Ovary (tissue), 9 donors: ENCODE results near the gene TGM2. TPM values are rescaled to one million over a fixed set of nuclear protein-coding genes. Genes with fewer than 3 reads are reported as not detected.

Experiments
- DNase-seq, 5 donors: peaks; one replicate each; pipeline ENCODE4 v3.0.0-alpha.2; 2019 to 2020
- H3K27ac ChIP-seq, 2 donors: fragments of 200-600 bp; one replicate each; pipeline versions ENCODE4 v1.5.1 to v1.8.0; 2019 to 2022
- H3K27me3 ChIP-seq: fragments of 200-600 bp; one replicate; pipeline ENCODE4 v1.8.0; 2022
- H3K36me3 ChIP-seq: fragments of 200-600 bp; sonication (generic); one replicate; pipeline ENCODE4 v1.5.1; 2019
- H3K4me1 ChIP-seq: one replicate; pipeline ENCODE4 v1.8.1; 2013; ENCODE audit warnings: mild to moderate bottlenecking, moderate library complexity; ENCODE audit not compliant: insufficient read depth
- H3K4me3 ChIP-seq: fragments of 200-600 bp; sonication (generic); one replicate; pipeline ENCODE4 v1.5.1; 2017
- H3K9me3 ChIP-seq, 2 donors: fragments of 200-600 bp in 1 of 2; sonication (generic) in 1 of 2; one replicate each; pipeline versions ENCODE4 v1.5.1 to v1.8.1; 2013 to 2019; ENCODE audit warnings: mild to moderate bottlenecking in 1 of 2, moderate library complexity in 1 of 2
- EP300 ChIP-seq: sonication (generic); formaldehyde crosslinking; IDR thresholded peaks from one replicate; pipeline ENCODE4 v1.6.1; 2017; ENCODE audit warnings: antibody characterized with exemption
- POLR2A ChIP-seq: fragments of 450-650 bp; IDR thresholded peaks from one replicate; pipeline ENCODE4 v1.6.1; 2017; ENCODE audit warnings: antibody characterized with exemption, mild to moderate bottlenecking, moderate library complexity
- WGBS, 3 donors: extraction: QIAGEN DNeasy Blood & Tissue Kit in 1 of 3; methylation state at CpG; one replicate each; pipeline versions ENCODE4 v1.1.5 to v1.1.7; 2013 to 2017; 5-methylcytosine and 5-hydroxymethylcytosine counted together
- intact Hi-C, 4 donors: fragments of 100-400 bp; cut with DNase I; formaldehyde crosslinking; loops; one replicate each; pipeline versions ENCODE4 v1.11.0 to v1.15.1; 2022 to 2023
- polyA plus RNA-seq, 2 donors: library from polyadenylated mRNA; stranded (reverse); fragments of 200-250 nt in 1 of 2; fragments of 350-450 nt in 1 of 2; fragmentation: Illumina TruSeq in 1 of 2; extraction: RNeasy Lipid Tissue Mini Kit (QIAGEN cat#74804) in 1 of 2; gene quantifications; one replicate each; pipeline ENCODE4 v1.2.3, GENCODE V29; 2013 to 2014
- small RNA-seq: library from RNA; depleted of rRNA; stranded (forward); fragments of <200 nt; gene quantifications from one replicate; pipeline ENCODE3, GENCODE V24; 2016
- total RNA-seq, 7 donors: library from RNA; depleted of rRNA in 2 of 7; stranded (reverse); fragments of >200 nt in 2 of 7; fragmentation: NEBNext Ultra II Directional in 3 of 7; extraction: Animal tissue kit (Norgen Biotek cat#: 25700) in 3 of 7; gene quantifications; one replicate each; pipeline versions ENCODE4 v1.1.0 to v1.2.4, GENCODE V29; 2016 to 2023
- TF ChIP-seq, protein P1 (sequence below), 3 donors: fragments of 450-650 bp in 2 of 3; fragments of 200-600 bp in 1 of 3; IDR thresholded peaks; one replicate each; pipeline versions ENCODE4 v1.5.1 to v1.8.0; 2016 to 2022; ENCODE audit warnings: antibody characterized with exemption in 3 of 3, mild to moderate bottlenecking in 1 of 3
- donor health status: DM: no; HTN: no; CAD: no; lungs with moderate emphysema.
- donor health status: DM: no; HTN: no; CAD: no.
- donor health status: Bipolar disorder and iron deficiency.
- donor health status: DM: yes; HTN: yes; CAD: no.
- donor health status: DM: no; HTN: no; CAD: no.
- donor health status: DM: yes; HTN: yes; CAD: no.

Gene TGM2
- total and polyA plus RNA-seq, 9 donors = 15.0 to 320 (median 52.8) TPM

DNA sequence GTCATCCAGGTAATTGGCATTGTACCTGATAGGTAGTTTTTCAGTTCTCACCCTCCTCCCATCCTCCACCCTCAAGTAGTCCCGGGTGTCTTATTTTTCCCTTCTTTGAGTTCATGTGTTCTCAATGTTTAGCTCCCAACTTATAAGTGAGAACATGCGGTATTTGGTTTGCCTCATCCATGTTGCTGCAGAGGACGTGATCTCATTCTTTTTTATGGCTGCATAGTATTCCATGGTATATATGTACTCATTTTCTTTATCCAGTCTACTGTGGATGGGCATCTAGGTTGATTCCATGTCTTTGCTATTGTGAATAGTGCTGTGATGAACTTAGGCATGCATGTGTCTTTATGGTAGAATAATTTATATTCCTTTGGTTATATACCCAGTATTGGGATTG is 85.7 kb downstream of the TGM2 start:
- intact Hi-C loops = loop anchor here in 1 of 4 donors (10.0 kb wide), 1 partner anchor 75 kb away; no protein-coding TSS in a partner anchor
- Histone ChIP-seq H3K9me3 (no peaks in the 10 kb centered on the region), H3K4me1 (peaks cover 16% of the 10 kb centered on the region), H3K27ac (no peak overlapping the region), H3K27me3 (no peaks in the 10 kb centered on the region), H3K4me3 (no peak overlapping the region), H3K36me3 (no peaks in the 10 kb centered on the region)
- DNase-seq = no peak
- 98 to 100% (median 99%) methylated on average over 3 of the region's 3 CpGs for WGBS, 3 donors
- TF ChIP-seq POLR2A (no peak), EP300 (no peak)
- TF ChIP-seq, protein P1, sequence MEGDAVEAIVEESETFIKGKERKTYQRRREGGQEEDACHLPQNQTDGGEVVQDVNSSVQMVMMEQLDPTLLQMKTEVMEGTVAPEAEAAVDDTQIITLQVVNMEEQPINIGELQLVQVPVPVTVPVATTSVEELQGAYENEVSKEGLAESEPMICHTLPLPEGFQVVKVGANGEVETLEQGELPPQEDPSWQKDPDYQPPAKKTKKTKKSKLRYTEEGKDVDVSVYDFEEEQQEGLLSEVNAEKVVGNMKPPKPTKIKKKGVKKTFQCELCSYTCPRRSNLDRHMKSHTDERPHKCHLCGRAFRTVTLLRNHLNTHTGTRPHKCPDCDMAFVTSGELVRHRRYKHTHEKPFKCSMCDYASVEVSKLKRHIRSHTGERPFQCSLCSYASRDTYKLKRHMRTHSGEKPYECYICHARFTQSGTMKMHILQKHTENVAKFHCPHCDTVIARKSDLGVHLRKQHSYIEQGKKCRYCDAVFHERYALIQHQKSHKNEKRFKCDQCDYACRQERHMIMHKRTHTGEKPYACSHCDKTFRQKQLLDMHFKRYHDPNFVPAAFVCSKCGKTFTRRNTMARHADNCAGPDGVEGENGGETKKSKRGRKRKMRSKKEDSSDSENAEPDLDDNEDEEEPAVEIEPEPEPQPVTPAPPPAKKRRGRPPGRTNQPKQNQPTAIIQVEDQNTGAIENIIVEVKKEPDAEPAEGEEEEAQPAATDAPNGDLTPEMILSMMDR (IDR thresholded peaks at IDR 0.05) = no peak

DNA sequence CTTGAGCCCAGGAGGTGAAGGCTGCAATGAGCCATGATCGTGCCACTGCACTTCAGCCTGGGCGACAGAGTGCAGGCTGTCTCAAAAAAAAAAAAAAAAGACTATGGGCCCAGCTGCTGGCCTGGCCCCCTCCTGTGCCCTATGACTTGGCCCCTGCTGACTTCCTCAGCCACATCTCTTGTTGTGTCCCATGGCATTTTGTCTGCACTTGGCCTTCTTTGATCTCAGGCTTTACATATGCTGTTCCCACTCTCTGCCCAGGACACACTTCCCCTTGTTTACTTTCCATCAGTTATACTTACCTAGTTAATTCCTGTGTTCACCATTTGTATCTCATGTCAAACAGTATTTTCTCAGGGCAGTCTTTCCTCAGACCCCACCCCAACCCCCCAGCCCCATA is 87.0 kb downstream of the TGM2 start:
- H3K9me3 ChIP-seq = no peaks in the 10 kb centered on the region
- no peaks in the 10 kb centered on the region for H3K36me3 ChIP-seq
- no peak for DNase-seq
- intact Hi-C loops = loop anchor here in 1 of 4 donors (10.0 kb wide), 1 partner anchor 77 kb away; no protein-coding TSS in a partner anchor
- no peak overlapping the region for H3K4me3 ChIP-seq
- H3K4me1 ChIP-seq = peaks cover 14% of the 10 kb centered on the region
- H3K27me3 ChIP-seq = no peaks in the 10 kb centered on the region
- TF ChIP-seq, protein P1 (IDR thresholded peaks at IDR 0.05) = no peak
- TF ChIP-seq POLR2A (no peak), EP300 (no peak)
- 89 to 98% (median 93%) methylated on average over 2 of the region's 2 CpGs for WGBS, 3 donors
- no peak overlapping the region for H3K27ac ChIP-seq

Small RNA genes lying within 50 kb of the gene (small RNA-seq; reads per million reads assigned to genes)
- not detected for gene RN7SL237P

Other genes with a start within 250 kb of the TGM2 start
- 10 to 100 TPM; 10.7 to 19.7 (median 16.3) TPM for gene TTI1, start 131.8 kb downstream of the TGM2 start, total RNA-seq
- gene TTI1, start 131.8 kb downstream of the TGM2 start, polyA plus RNA-seq = 10 to 100 TPM in 1 of 2 donors, 1 to 10 TPM in 1; 9.3 to 18.8 TPM
- 10 to 100 TPM; 21.8 to 45.3 (median 33.4) TPM for gene RPRD1B, start 131.5 kb downstream of the TGM2 start, total RNA-seq
- 10 to 100 TPM; 12.1 to 36.3 TPM for gene RPRD1B, start 131.5 kb downstream of the TGM2 start, polyA plus RNA-seq
- gene KIAA1755, start 95.5 kb upstream of the TGM2 start, total RNA-seq = 10 to 100 TPM in 5 of 7 donors, 1 to 10 TPM in 2; 4.4 to 29.7 (median 16.9) TPM
- 10 to 100 TPM in 1 of 2 donors, 1 to 10 TPM in 1; 9.6 to 11.8 TPM for gene KIAA1755, start 95.5 kb upstream of the TGM2 start, polyA plus RNA-seq
- gene BPI, start 138.9 kb upstream of the TGM2 start, total RNA-seq = 1 to 10 TPM in 3 of 7 donors, under 1 TPM in 3, not detected in 1; 0.43 to 1.8 (median 0.74) TPM
- gene BPI, start 138.9 kb upstream of the TGM2 start, polyA plus RNA-seq = 1 to 10 TPM; 2.4 to 2.9 TPM
- under 1 TPM in 3 of 7 donors, not detected in 4; 0.12 to 0.20 (median 0.15) TPM for gene LBP, start 181.2 kb upstream of the TGM2 start, total RNA-seq
- under 1 TPM in 1 of 2 donors, not detected in 1; 0.20 TPM for gene LBP, start 181.2 kb upstream of the TGM2 start, polyA plus RNA-seq